Liver (tissue), 9 donors: ENCODE measurements around the gene ALDH2. TPM values are rescaled to one million over a fixed set of nuclear protein-coding genes. Genes with fewer than 3 reads are reported as not detected.

Source experiments
- DNase-seq: peaks from one replicate; pipeline ENCODE4 v3.0.0-alpha.2; 2017; ENCODE audit warnings: low spot score
- H3K27ac ChIP-seq, 2 donors: one replicate each; pipeline ENCODE4 v1.7.0; 2013; ENCODE audit warnings: inconsistent platforms in 2 of 2, low read length in 2 of 2, control low read depth in 1 of 2, low read depth in 1 of 2, mild to moderate bottlenecking in 1 of 2
- H3K27me3 ChIP-seq, 4 donors: one replicate each; pipeline versions ENCODE4 v1.6.1 to v1.7.0; 2013; ENCODE audit warnings: low read length in 3 of 4, inconsistent platforms in 1 of 4, mild to moderate bottlenecking in 1 of 4, moderate library complexity in 1 of 4; ENCODE audit not compliant: control insufficient read depth in 4 of 4, insufficient read depth in 4 of 4
- H3K36me3 ChIP-seq, 4 donors: one replicate each; pipeline versions ENCODE4 v1.6.1 to v1.7.0; 2013; ENCODE audit warnings: low read length in 3 of 4, mild to moderate bottlenecking in 3 of 4, low read depth in 1 of 4, moderate library complexity in 1 of 4; ENCODE audit not compliant: control insufficient read depth in 4 of 4, insufficient read depth in 3 of 4
- H3K4me1 ChIP-seq, 4 donors: one replicate each; pipeline versions ENCODE4 v1.6.1 to v1.7.0; 2013; ENCODE audit warnings: low read length in 3 of 4, mild to moderate bottlenecking in 3 of 4, moderate library complexity in 1 of 4; ENCODE audit not compliant: control insufficient read depth in 4 of 4, insufficient read depth in 4 of 4
- H3K4me3 ChIP-seq, 3 donors: one replicate each; pipeline versions ENCODE4 v1.6.1 to v1.7.0; 2013; ENCODE audit warnings: low read length in 3 of 3, control low read depth in 1 of 3, low read depth in 1 of 3, mild to moderate bottlenecking in 1 of 3
- H3K9ac ChIP-seq, 2 donors: one replicate each; pipeline ENCODE4 v1.7.0; 2013; ENCODE audit warnings: low read length in 2 of 2, mild to moderate bottlenecking in 2 of 2, moderate library complexity in 2 of 2, control low read depth in 1 of 2, low read depth in 1 of 2
- H3K9me3 ChIP-seq, 4 donors: one replicate each; pipeline versions ENCODE4 v1.6.1 to v1.7.0; 2013; ENCODE audit warnings: low read length in 3 of 4; ENCODE audit not compliant: control insufficient read depth in 4 of 4
- FOXA1 ChIP-seq: IDR thresholded peaks from 2 replicates; pipeline ENCODE4 v1.6.1; 2016; ENCODE audit warnings: antibody characterized with exemption
- HNF4A ChIP-seq, 2 donors: conservative IDR thresholded peaks; 2 replicates each; pipeline ENCODE4 v1.6.1; 2016; ENCODE audit warnings: antibody characterized with exemption in 2 of 2, mild to moderate bottlenecking in 2 of 2
- REST ChIP-seq: IDR thresholded peaks from 2 replicates; pipeline ENCODE4 v1.6.1; 2016; ENCODE audit warnings: antibody characterized with exemption, mild to moderate bottlenecking
- TAF1 ChIP-seq: conservative IDR thresholded peaks from 2 replicates; pipeline ENCODE4 v1.6.1; 2016; ENCODE audit warnings: antibody characterized with exemption, mild to moderate bottlenecking
- YY1 ChIP-seq: IDR thresholded peaks from 2 replicates; pipeline ENCODE4 v1.6.1; 2016; ENCODE audit warnings: antibody characterized with exemption, mild to moderate bottlenecking
- whole genome bisulfite sequencing: extraction: QIAGEN DNeasy Blood & Tissue Kit; methylation state at CpG from one replicate; pipeline ENCODE4 v1.1.7; 2013; 5-methylcytosine and 5-hydroxymethylcytosine counted together
- polyA plus RNA-seq, 2 donors: library from polyadenylated mRNA; stranded (reverse) in 1 of 2; unstranded in 1 of 2; fragments of 200-250 nt in 1 of 2; fragments of >200 nt in 1 of 2; fragmentation: Nextera tagmentation in 1 of 2; extraction: Ambion mirVana in 1 of 2; gene quantifications; one replicate each; pipeline versions ENCODE4 v1.2.1 to v1.2.3, GENCODE V29; 2013 to 2015
- total RNA-seq, 2 donors: library from RNA; depleted of rRNA; stranded (reverse); fragments of >200 nt; gene quantifications; one replicate each; pipeline ENCODE4 v1.2.3, GENCODE V29; 2014
- donor health status: healthy.
- donor health status: healthy.
- donor health status: healthy.
- donor health status: healthy.
- donor health status: healthy.

ALDH2 gene
- total and polyA plus RNA-seq, 4 donors = 93.1 to 849 (median 573) TPM

- Histone ChIP-seq H3K27me3 (no peaks in the 10 kb centered on the region), H3K36me3 (peaks cover 0 to 6% (median 2%) of the 10 kb centered on the region in 4 donors), H3K9me3 (no peaks in the 10 kb centered on the region), H3K27ac (peak overlapping the region; percentile 94 to 95), H3K9ac (peak overlapping the region; percentile 81 to 93), H3K4me3 (peak overlapping the region; percentile 88 to 97 (median 96)), H3K4me1 (peaks cover 10 to 51% (median 45%) of the 10 kb centered on the region in 4 donors)
- 7% methylated on average over 18 of the region's 18 CpGs for WGBS
- TF ChIP-seq HNF4A (conservative IDR thresholded peaks at IDR 0.05) (peak; percentile 16 to 40), REST (no peak), YY1 (peak; percentile 62), TAF1 (peak; percentile 31)
- no peak for DNase-seq
Measured at GRCh38 chr12:111767362-111768158, 827 bp downstream of the ALDH2 start.

GRCh38 chr12:111768159-111768895 is 1.6 kb downstream of the ALDH2 start:
- Histone ChIP-seq H3K9me3 (no peaks in the 10 kb centered on the region), H3K9ac (peak overlapping the region; percentile 81 to 93), H3K4me3 (peak overlapping the region; percentile 88 to 97 (median 96)), H3K27me3 (no peaks in the 10 kb centered on the region), H3K4me1 (peaks cover 16 to 59% (median 49%) of the 10 kb centered on the region in 4 donors), H3K27ac (peak overlapping the region; percentile 94 to 95), H3K36me3 (peaks cover 0 to 6% (median 2%) of the 10 kb centered on the region in 4 donors)
- DNase-seq = no peak
- WGBS = 36% methylated on average over 9 of the region's 9 CpGs
- TF ChIP-seq HNF4A (conservative IDR thresholded peaks at IDR 0.05) (peak in 1 of 2 donors; percentile 13), YY1 (no peak)

- Histone ChIP-seq H3K4me1 (peaks cover 17 to 71% (median 62%) of the 10 kb centered on the region in 4 donors), H3K4me3 (peak overlapping the region in 1 of 3 donors; percentile 24), H3K9ac (no peak overlapping the region), H3K9me3 (no peaks in the 10 kb centered on the region), H3K27ac (no peak overlapping the region), H3K36me3 (peaks cover 0 to 6% (median 2%) of the 10 kb centered on the region in 4 donors), H3K27me3 (no peaks in the 10 kb centered on the region)
- TF ChIP-seq FOXA1 (no peak), HNF4A (conservative IDR thresholded peaks at IDR 0.05) (peak in 1 of 2 donors; percentile 47)
- DNase-seq = no peak
- 49% methylated on average over 8 of the region's 8 CpGs for WGBS
Measured at GRCh38 chr12:111769599-111769998, 2.9 kb downstream of the ALDH2 start.
